Glomerular visceral epithelial cell (primary cell): ENCODE data around the gene KRTAP12-1.
"Not testable (repeated sequence)": the region's sequence is repeated elsewhere in the genome, so short reads cannot be mapped to it uniquely, and the experiment has no call there.

Experiments
- DNase-seq: peaks from one replicate; pipeline ENCODE4 v3.0.0-alpha.2; 2016; ENCODE audit errors: extremely low spot score

KRTAP12-1 gene

DNA sequence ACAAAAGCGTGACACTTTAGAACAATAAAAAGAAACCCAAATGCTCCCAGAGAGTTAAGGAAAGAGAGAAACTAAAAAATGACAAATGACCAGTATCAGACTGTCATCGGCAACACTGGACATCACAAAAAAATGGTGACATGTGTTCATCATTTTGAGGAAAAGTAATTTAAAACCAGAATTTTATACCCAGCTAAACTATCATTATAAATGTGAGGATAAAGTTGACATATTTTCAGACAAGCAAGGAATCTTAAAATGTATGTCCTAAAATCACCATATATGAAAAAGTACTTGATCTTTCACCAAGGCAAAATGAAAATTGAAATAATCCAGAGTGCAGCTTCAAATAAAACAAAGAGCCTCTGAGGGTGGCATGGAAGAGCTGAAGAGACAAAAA, 37.1 kb downstream of the KRTAP12-1 start:
- no peak for DNase-seq

DNA sequence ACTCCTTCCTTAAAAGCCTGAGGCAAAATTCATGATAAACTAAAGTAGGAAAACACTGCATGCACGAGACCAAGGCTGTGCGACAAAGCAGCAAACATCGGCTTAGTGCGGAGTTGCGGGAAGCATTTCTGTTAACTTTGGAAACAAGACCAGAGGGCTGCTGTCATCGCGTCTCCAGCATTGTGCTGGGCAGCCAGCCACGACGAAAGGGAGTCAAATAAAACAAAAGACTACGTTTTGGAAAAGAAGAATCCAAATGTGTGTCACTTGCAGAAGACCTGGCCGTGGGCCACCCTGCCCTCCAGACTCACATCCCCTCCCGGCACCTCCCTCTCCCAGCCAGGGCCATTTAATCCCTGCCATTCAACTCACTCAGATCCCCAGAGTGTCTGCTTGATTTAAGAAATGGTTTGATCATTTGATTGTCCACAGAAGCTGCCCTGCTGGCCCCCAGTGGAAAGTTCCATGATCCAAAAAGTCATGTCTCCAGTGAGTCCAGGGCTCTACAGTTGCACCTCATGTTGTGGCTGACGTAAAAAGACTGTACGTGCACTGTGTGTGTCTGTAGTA, 38.1 kb downstream of the KRTAP12-1 start:
- no peak for DNase-seq

DNA sequence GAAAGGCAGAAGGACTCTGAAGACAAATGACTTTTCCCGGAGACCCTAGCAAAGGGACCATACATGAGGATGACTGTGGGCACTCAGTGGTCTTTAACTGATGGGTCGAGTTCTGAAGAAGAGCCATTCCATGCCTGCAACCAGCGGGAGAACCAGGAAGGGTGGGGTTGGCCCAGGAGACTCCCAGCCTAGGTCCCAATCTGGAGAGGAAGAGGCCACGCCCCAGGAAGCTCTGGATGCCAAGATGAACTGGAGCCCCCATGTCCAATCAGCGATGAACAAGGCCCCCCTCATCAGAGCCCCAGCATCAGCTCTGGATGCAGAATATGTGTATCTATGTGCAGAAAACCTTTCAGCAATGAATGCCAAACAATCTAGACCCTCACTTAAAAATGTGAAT, 41.2 kb downstream of the KRTAP12-1 start:
- DNase-seq = no peak

- no peak for DNase-seq
Observed at GRCh38 chr21:44639331-44639655, 42.7 kb downstream of the KRTAP12-1 start.

- not testable (repeated sequence) for DNase-seq
Observed at GRCh38 chr21:44638506-44639330, 43.2 kb downstream of the KRTAP12-1 start.

DNA sequence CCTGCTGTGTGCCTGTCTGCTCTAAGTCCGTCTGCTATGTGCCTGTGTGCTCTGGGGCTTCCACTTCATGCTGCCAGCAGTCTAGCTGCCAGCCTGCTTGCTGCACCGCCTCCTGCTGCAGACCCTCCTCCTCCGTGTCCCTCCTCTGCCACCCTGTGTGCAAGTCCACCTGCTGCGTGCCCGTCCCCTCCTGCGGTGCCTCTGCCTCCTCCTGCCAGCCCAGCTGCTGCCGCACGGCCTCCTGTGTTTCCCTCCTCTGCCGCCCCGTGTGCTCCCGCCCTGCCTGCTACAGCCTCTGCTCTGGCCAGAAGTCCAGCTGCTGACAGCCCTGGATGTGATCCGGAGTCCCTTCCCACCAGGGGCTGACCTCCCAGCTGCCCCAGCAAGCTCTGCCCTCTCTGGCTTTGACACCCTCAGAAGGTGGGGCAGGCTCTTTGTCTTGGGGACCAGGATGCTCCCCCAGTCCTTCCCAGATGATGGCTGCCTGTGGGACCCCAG, 44.1 kb downstream of the KRTAP12-1 start:
- DNase-seq = not testable (repeated sequence)

- DNase-seq = no peak
Observed at GRCh38 chr21:44637018-44637850, 44.7 kb downstream of the KRTAP12-1 start, which contains the start of gene KRTAP10-10. Gene KRTAP10-10 (plus strand): TSS chr21:44637356. CDS start chr21:44637418, 62 bp downstream.

DNA sequence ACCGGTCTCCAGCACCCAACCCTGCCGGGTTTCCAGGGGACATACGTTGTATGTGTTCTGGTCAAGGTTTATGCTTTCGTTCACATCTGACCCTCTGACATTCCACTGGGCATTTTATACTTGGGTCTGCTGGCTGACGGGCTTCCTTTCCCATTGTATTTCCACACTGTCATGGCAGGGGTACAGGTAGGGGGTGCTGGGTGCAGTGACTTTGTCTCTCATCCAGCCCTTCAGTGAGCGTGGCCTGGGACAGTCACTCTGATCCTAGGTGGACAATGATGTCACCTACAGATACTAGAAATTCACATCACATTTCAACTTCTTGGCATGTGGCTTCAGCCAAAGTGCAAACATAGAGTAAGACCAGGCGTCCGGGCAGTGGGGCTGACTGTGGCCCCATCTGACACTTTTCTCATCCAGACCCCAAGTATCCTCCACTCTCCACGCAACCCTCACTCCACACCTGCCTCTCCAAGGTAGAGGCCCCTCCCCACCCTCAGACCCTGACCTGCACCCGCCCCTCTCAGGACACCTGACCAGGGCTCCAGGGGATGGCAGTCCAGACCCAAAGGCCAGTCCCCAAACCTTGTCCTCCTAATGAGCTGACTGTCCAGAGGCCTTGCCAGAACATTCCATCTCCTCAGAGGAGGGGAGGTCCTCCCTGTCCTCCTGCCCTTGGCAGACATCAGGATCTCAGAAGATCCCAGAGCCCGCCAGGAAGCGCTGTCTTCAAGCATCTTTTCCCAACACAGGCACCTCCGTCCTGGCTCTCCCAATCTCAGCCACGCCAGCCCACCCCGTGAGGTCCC, 45.5 kb downstream of the KRTAP12-1 start:
- DNase-seq = no peak

DNA sequence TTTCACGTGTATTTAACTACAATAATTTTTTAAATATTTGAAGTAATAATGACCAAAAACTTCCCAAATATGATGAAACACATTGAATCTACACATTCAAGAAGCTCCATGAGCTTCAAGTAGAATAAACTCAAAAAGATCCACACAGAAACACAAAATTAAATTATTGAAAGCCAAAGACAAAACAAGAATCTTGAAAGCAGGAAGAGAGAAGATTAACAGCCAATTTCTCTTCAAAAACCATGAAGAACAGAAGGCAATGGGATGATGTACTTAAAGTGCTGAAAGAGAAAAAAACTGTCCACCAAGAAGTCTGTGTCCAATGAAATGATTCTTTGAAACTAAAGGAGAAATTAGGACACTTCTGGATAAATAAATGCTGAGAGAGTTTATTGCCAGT, 49.9 kb downstream of the KRTAP12-1 start:
- DNase-seq = no peak
